OCI-LY7 (cell line): ENCODE data around the gene PLEKHA5. TPM values are rescaled to one million over a fixed set of nuclear protein-coding genes. Genes with fewer than 3 reads are reported as not detected.

ENCODE experiments used
- BruUV-seq: library from RNA; stranded (reverse); fragments of 400-500 nt; replicated peaks from 2 replicates; lab custom pipeline; 2021; lab: Mats Ljungman, UMichigan
- CTCF ChIA-PET: fragments of 300-600 bp; sonication (Branson Sonifier 250); formaldehyde crosslinking; loops from one replicate; lab custom pipeline; 2022; ENCODE audit warnings: antibody characterized with exemption; ENCODE audit not compliant: unreplicated experiment; lab: Charles Lee
- POLR2A ChIA-PET: fragments of 300-600 bp; sonication (Branson Sonifier 250); formaldehyde crosslinking; loops from one replicate; lab custom pipeline; 2022; ENCODE audit warnings: antibody characterized with exemption; lab: Charles Lee
- DNase-seq: peaks from one replicate; pipeline ENCODE4 v3.0.0-alpha.2; 2015; ENCODE audit warnings: low spot score
- H2AFZ ChIP-seq: fragments of 200-600 bp; sonication (generic), shearing (Covaris generic); 2 replicates; pipeline ENCODE4 v1.6.1; 2014; ENCODE audit warnings: mild to moderate bottlenecking, antibody characterized with exemption, low read length, moderate library complexity
- H3K27ac ChIP-seq: fragments of 200-600 bp; sonication (generic); 2 replicates; pipeline ENCODE4 v1.5.1; 2014; ENCODE audit warnings: mixed run types, low read depth, mild to moderate bottlenecking, moderate library complexity, low read length, inconsistent platforms; ENCODE audit not compliant: poor library complexity, severe bottlenecking
- H3K36me3 ChIP-seq: fragments of 200-600 bp; sonication (generic); 2 replicates; pipeline ENCODE4 v1.6.1; 2014; ENCODE audit warnings: mild to moderate bottlenecking, antibody characterized with exemption, low read length, moderate library complexity, mixed read lengths; ENCODE audit not compliant: insufficient read depth
- H3K4me1 ChIP-seq: fragments of 200-600 bp; sonication (generic); 2 replicates; pipeline ENCODE4 v1.5.1; 2014; ENCODE audit warnings: mild to moderate bottlenecking, low read length; ENCODE audit not compliant: insufficient read depth, poor library complexity, severe bottlenecking
- H3K4me2 ChIP-seq: fragments of 200-600 bp; sonication (generic); 2 replicates; pipeline ENCODE4 v1.6.1; 2014; ENCODE audit warnings: mild to moderate bottlenecking, low read length
- H3K4me3 ChIP-seq: fragments of 200-600 bp; sonication (generic); 2 replicates; pipeline ENCODE4 v1.5.1; 2014; ENCODE audit warnings: mild to moderate bottlenecking, low read depth, low read length; ENCODE audit not compliant: poor library complexity, severe bottlenecking
- H3K79me2 ChIP-seq: fragments of 200-600 bp; sonication (generic); 2 replicates; pipeline ENCODE4 v1.6.1; 2016; ENCODE audit warnings: low read depth, mild to moderate bottlenecking, low read length, moderate library complexity, mixed read lengths; ENCODE audit not compliant: insufficient read depth
- H3K9me2 ChIP-seq: fragments of 200-600 bp; sonication (generic); 2 replicates; pipeline ENCODE4 v1.6.1; 2016; ENCODE audit warnings: mild to moderate bottlenecking, low read length, mixed read lengths; ENCODE audit not compliant: insufficient read depth
- H3K9me3 ChIP-seq: fragments of 200-600 bp; sonication (generic); 2 replicates; pipeline ENCODE4 v1.6.1; 2014; ENCODE audit warnings: mild to moderate bottlenecking, mixed run types, low read length, mixed read lengths
- H4K20me1 ChIP-seq: fragments of 200-600 bp; sonication (generic); 2 replicates; pipeline ENCODE4 v1.6.1; 2014; ENCODE audit warnings: mild to moderate bottlenecking, antibody characterized with exemption, low read length, moderate library complexity, mixed read lengths; ENCODE audit not compliant: insufficient read depth
- EZH2phosphoT487 ChIP-seq: fragments of 200-600 bp; sonication (generic); IDR thresholded peaks from 2 replicates; pipeline ENCODE4 v1.6.1; 2018; ENCODE audit warnings: low read depth, borderline replicate concordance, mild to moderate bottlenecking, mixed run types, antibody characterized with exemption, low read length, moderate library complexity, mixed read lengths
- intact Hi-C: fragments of 100-400 bp; cut with micrococcal nuclease; formaldehyde crosslinking; loops from one replicate; pipeline ENCODE4 v1.10.0; 2022; ENCODE audit not compliant: unreplicated experiment
- total RNA-seq, 2 experiments: library from RNA; depleted of rRNA in 1 of 2; stranded (reverse); fragments of >200 nt in 1 of 2; shearing (Covaris generic) in 1 of 2; gene quantifications; 2 replicates each; pipeline ENCODE4 v1.2.3, GENCODE V29; 2014 to 2022
- TF ChIP-seq, protein P1 (sequence below): fragments of 200-600 bp; sonication (generic); conservative IDR thresholded peaks from 2 replicates; pipeline ENCODE4 v1.5.1; 2014; ENCODE audit warnings: mild to moderate bottlenecking, antibody characterized with exemption, low read length, moderate library complexity, mixed read lengths

Gene PLEKHA5
- total RNA-seq, 2 experiments from 2014 or later = 2.7 TPM; not detected in 1

- Histone ChIP-seq H3K9me3 (no peaks in the 10 kb centered on the region), H3K9me2 (no peaks in the 10 kb centered on the region), H2AFZ (no peak overlapping the region), H3K36me3 (no peaks in the 10 kb centered on the region), H4K20me1 (no peaks in the 10 kb centered on the region), H3K4me2 (no peak overlapping the region), H3K4me1 (no peaks in the 10 kb centered on the region), H3K79me2 (no peaks in the 10 kb centered on the region), H3K4me3 (no peak overlapping the region), H3K27ac (no peak overlapping the region)
- intact Hi-C loops = no loop called here
- no TSS peak for BruUV-seq
- no peak for TF ChIP-seq EZH2phosphoT487
- TF ChIP-seq, protein P1, sequence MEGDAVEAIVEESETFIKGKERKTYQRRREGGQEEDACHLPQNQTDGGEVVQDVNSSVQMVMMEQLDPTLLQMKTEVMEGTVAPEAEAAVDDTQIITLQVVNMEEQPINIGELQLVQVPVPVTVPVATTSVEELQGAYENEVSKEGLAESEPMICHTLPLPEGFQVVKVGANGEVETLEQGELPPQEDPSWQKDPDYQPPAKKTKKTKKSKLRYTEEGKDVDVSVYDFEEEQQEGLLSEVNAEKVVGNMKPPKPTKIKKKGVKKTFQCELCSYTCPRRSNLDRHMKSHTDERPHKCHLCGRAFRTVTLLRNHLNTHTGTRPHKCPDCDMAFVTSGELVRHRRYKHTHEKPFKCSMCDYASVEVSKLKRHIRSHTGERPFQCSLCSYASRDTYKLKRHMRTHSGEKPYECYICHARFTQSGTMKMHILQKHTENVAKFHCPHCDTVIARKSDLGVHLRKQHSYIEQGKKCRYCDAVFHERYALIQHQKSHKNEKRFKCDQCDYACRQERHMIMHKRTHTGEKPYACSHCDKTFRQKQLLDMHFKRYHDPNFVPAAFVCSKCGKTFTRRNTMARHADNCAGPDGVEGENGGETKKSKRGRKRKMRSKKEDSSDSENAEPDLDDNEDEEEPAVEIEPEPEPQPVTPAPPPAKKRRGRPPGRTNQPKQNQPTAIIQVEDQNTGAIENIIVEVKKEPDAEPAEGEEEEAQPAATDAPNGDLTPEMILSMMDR = no peak
- no peak for DNase-seq
- ChIA-PET POLR2A (no interaction called here), CTCF (no interaction called here)
Observed at GRCh38 chr12:19115285-19115684, 14.2 kb upstream of the PLEKHA5 start.

- BruUV-seq = no TSS peak
- Histone ChIP-seq H3K79me2 (no peaks in the 10 kb centered on the region), H3K9me3 (no peaks in the 10 kb centered on the region), H2AFZ (no peak overlapping the region), H3K4me2 (no peak overlapping the region), H3K27ac (no peak overlapping the region), H3K9me2 (no peaks in the 10 kb centered on the region), H3K4me1 (no peaks in the 10 kb centered on the region), H3K4me3 (no peak overlapping the region), H3K36me3 (no peaks in the 10 kb centered on the region), H4K20me1 (no peaks in the 10 kb centered on the region)
- ChIA-PET CTCF (no interaction called here), POLR2A (interaction anchor here (1.1 kb wide), 1 partner anchor 71 kb away, joined by 3 read pairs; no protein-coding TSS in a partner anchor)
- intact Hi-C loops = no loop called here
- DNase-seq = no peak
- TF ChIP-seq EZH2phosphoT487 = no peak
- TF ChIP-seq, protein P1 = no peak
Observed at GRCh38 chr12:19119440-19119839, 10.1 kb upstream of the PLEKHA5 start.

DNA sequence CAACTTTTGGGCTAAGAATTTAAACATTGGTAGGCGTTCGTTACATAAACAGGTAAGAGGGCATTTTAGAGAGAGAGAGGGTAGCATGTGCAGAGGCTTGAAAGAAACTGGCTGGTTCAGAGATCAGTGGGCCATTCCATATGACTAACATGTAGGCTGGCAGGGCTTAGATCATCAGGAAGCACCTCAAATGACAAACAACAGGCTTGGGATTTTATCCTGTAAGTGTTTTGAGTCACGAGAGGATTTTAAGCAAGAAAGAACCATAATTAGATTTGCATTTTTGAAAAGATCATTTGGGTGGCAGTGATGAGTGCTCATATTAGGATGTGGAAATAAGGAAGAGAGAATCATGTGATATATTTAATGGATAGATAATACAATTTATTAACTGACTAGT, 8.7 kb upstream of the PLEKHA5 start:
- Histone ChIP-seq H4K20me1 (no peaks in the 10 kb centered on the region), H3K27ac (no peak overlapping the region), H3K4me1 (no peaks in the 10 kb centered on the region), H3K36me3 (no peaks in the 10 kb centered on the region), H3K4me3 (no peak overlapping the region), H3K79me2 (no peaks in the 10 kb centered on the region), H3K9me2 (no peaks in the 10 kb centered on the region), H3K4me2 (no peak overlapping the region), H2AFZ (no peak overlapping the region), H3K9me3 (no peaks in the 10 kb centered on the region)
- TF ChIP-seq, protein P1 = no peak
- no peak for TF ChIP-seq EZH2phosphoT487
- CTCF ChIA-PET = no interaction called here
- POLR2A ChIA-PET = interaction anchor here (0.9 kb wide), 1 partner anchor 8 kb away, joined by 3 read pairs; the partner anchor contains the start of gene PLEKHA5
- BruUV-seq = no TSS peak
- DNase-seq = no peak
- intact Hi-C loops = no loop called here
